Astrocyte of the spinal cord (primary cell): ENCODE data around the gene DNAI7.

Source experiments
- DNase-seq: peaks from one replicate; pipeline ENCODE4 v3.0.0; 2011; ENCODE audit warnings: low read depth, low spot score
- H3K4me3 ChIP-seq: 2 replicates; pipeline ENCODE4 v1.5.1; 2011; ENCODE audit warnings: low read depth, mild to moderate bottlenecking, low read length, moderate library complexity
- CTCF ChIP-seq: IDR thresholded peaks from 2 replicates; pipeline ENCODE4 v1.5.1; 2012; ENCODE audit warnings: low read depth, mild to moderate bottlenecking, low read length, inconsistent platforms
- in situ Hi-C: cut with HindIII; loops from 2 replicates; pipeline ENCODE4 v1.10.0; 2017; ENCODE audit warnings: low sequenced_read_pairs

The DNAI7 gene

GRCh38 chr12:25195056-25195971 is at the start of gene DNAI7, which contains the start of gene ETFRF1:
Gene DNAI7, minus strand, starts transcription at chr12:25195160. Its CDS starts 82 bp downstream, at chr12:25195078.
Gene ETFRF1, plus strand, starts transcription at chr12:25195237. Its CDS starts 8,720 bp downstream, at chr12:25203957.
- TF ChIP-seq CTCF: no peak
- DNase-seq: peak; percentile 98
- in situ Hi-C loops: no loop called here
- H3K4me3 ChIP-seq: peak within 1 kb of the TSS; percentile 75

GRCh38 chr12:25243680-25243990 is 48.7 kb upstream of the DNAI7 start:
- no peak for TF ChIP-seq CTCF
- in situ Hi-C loops: no loop called here
- DNase-seq: no peak
- no peak overlapping the region for H3K4me3 ChIP-seq

- H3K4me3 ChIP-seq: no peak overlapping the region
- TF ChIP-seq CTCF: no peak
- no peak for DNase-seq
- in situ Hi-C loops: no loop called here
These were observed 48.2 kb upstream of the DNAI7 start for GRCh38 chr12:25242981-25243679.

GRCh38 chr12:25241167-25242020 is 46.4 kb upstream of the DNAI7 start:
- in situ Hi-C loops: no loop called here
- peak; percentile 70 for DNase-seq
- peak; percentile 67 for TF ChIP-seq CTCF
- H3K4me3 ChIP-seq: no peak overlapping the region

- TF ChIP-seq CTCF: no peak
- in situ Hi-C loops: no loop called here
- H3K4me3 ChIP-seq: no peak overlapping the region
- no peak for DNase-seq
These were observed 41.7 kb upstream of the DNAI7 start for GRCh38 chr12:25236626-25237025.

- in situ Hi-C loops: no loop called here
These were observed 41.2 kb upstream of the DNAI7 start for GRCh38 chr12:25236190-25236589.

More at GRCh38 chr12:25236190-25236589, 41.2 kb upstream of the DNAI7 start:
- no peak overlapping the region for H3K4me3 ChIP-seq
- DNase-seq: peak; percentile 19
- no peak for TF ChIP-seq CTCF
